HepG2 (cell line): ENCODE data around the gene PGC. TPM values are rescaled to one million over a fixed set of nuclear protein-coding genes. Genes with fewer than 3 reads are reported as not detected.

Source experiments
- ARNT ChIP-seq: fragments of 450-650 bp; IDR thresholded peaks from 2 replicates; pipeline ENCODE4 v1.6.1; 2017
- ARNT2 ChIP-seq: sonication (generic); formaldehyde crosslinking; IDR thresholded peaks from 2 replicates; pipeline ENCODE4 v1.8.0; 2022; ENCODE audit warnings: mild to moderate bottlenecking, low read depth, missing genetic modification reagents, moderate library complexity
- ASH2L ChIP-seq: fragments of 300-600, 200-600 bp; sonication (generic); IDR thresholded peaks from 2 replicates; pipeline ENCODE4 v1.7.0; 2017; ENCODE audit warnings: low read depth, mild to moderate bottlenecking, moderate library complexity, mixed read lengths, low read length; ENCODE audit not compliant: insufficient read length
- GTF3A ChIP-seq: sonication (generic); formaldehyde crosslinking; conservative IDR thresholded peaks from 2 replicates; pipeline ENCODE4 v1.4.0; 2020; ENCODE audit warnings: mild to moderate bottlenecking, missing genetic modification reagents
- HIVEP1 ChIP-seq: sonication (generic); formaldehyde crosslinking; IDR thresholded peaks from 2 replicates; pipeline ENCODE4 v1.4.0; 2020; ENCODE audit warnings: mild to moderate bottlenecking, missing genetic modification reagents
- HNRNPL ChIP-seq: fragments of 200-400 bp; formaldehyde crosslinking; IDR thresholded peaks from 2 replicates; pipeline ENCODE4 v1.6.1; 2017; ENCODE audit warnings: mild to moderate bottlenecking, low read depth, low read length
- MBNL3 ChIP-seq: fragments of 250-450 bp; sonication (Bioruptor Pico); conservative IDR thresholded peaks from 2 replicates; pipeline ENCODE4 v1.8.0; 2022; ENCODE audit warnings: mild to moderate bottlenecking, inconsistent platforms
- MTA1 ChIP-seq: sonication (generic); formaldehyde crosslinking; IDR thresholded peaks from 2 replicates; pipeline ENCODE4 v1.4.0; 2020; ENCODE audit warnings: missing genetic modification reagents, mild to moderate bottlenecking, borderline replicate concordance
- NR2F6 ChIP-seq, 2 experiments: IDR thresholded peaks; 2 replicates each; pipeline ENCODE4 v1.6.1; 2016; ENCODE audit warnings: antibody characterized with exemption in 1 of 2, mild to moderate bottlenecking in 1 of 2
- PHF21A ChIP-seq: sonication (generic); formaldehyde crosslinking; IDR thresholded peaks from 2 replicates; pipeline ENCODE4 v1.5.0; 2020; ENCODE audit warnings: mild to moderate bottlenecking, missing genetic modification reagents
- RARG ChIP-seq: sonication (generic); formaldehyde crosslinking; IDR thresholded peaks from 2 replicates; pipeline ENCODE4 v1.4.0; 2020; ENCODE audit warnings: low read depth, mild to moderate bottlenecking, missing genetic modification reagents
- RXRB ChIP-seq: IDR thresholded peaks from 2 replicates; pipeline ENCODE4 v1.6.1; 2016; ENCODE audit warnings: borderline replicate concordance, missing genetic modification reagents, missing compliant biosample characterization
- SNAPC4 ChIP-seq: sonication (generic); formaldehyde crosslinking; IDR thresholded peaks from 2 replicates; pipeline ENCODE4 v1.4.0; 2020; ENCODE audit warnings: mild to moderate bottlenecking, missing genetic modification reagents
- SOX6 ChIP-seq, 2 experiments: fragments of 450-650 bp in 1 of 2; sonication (generic) in 1 of 2; formaldehyde crosslinking in 1 of 2; IDR thresholded peaks; 2 replicates each; pipeline versions ENCODE4 v1.4.0 to v1.6.1; 2017 to 2020; ENCODE audit warnings: antibody characterized with exemption in 1 of 2, mild to moderate bottlenecking in 1 of 2, missing genetic modification reagents in 1 of 2
- TARDBP ChIP-seq: sonication (generic); formaldehyde crosslinking; IDR thresholded peaks from 2 replicates; pipeline ENCODE4 v1.8.0; 2022; ENCODE audit warnings: mild to moderate bottlenecking, missing genetic modification reagents
- TEAD3 ChIP-seq: optimal IDR thresholded peaks from 2 replicates; pipeline ENCODE3; 2016; ENCODE audit warnings: borderline replicate concordance
- ZBTB7A ChIP-seq: sonication (generic); formaldehyde crosslinking; IDR thresholded peaks from 2 replicates; pipeline ENCODE4 v1.8.0; 2022; ENCODE audit warnings: mild to moderate bottlenecking, missing genetic modification reagents
- ZNF337 ChIP-seq: sonication (generic); formaldehyde crosslinking; IDR thresholded peaks from 2 replicates; pipeline ENCODE4 v1.5.1; 2020; ENCODE audit warnings: missing genetic modification reagents, low read depth, mild to moderate bottlenecking, borderline replicate concordance
- ZNF34 ChIP-seq: sonication (generic); formaldehyde crosslinking; IDR thresholded peaks from 2 replicates; pipeline ENCODE4 v1.4.0; 2020; ENCODE audit warnings: mild to moderate bottlenecking, missing genetic modification reagents, borderline replicate concordance
- ZNF605 ChIP-seq: sonication (generic); formaldehyde crosslinking; IDR thresholded peaks from 2 replicates; pipeline ENCODE4 v1.8.0; 2022; ENCODE audit warnings: mild to moderate bottlenecking, missing genetic modification reagents
- ZSCAN21 ChIP-seq: sonication (generic); formaldehyde crosslinking; IDR thresholded peaks from 2 replicates; pipeline ENCODE4 v1.8.0; 2022; ENCODE audit warnings: mild to moderate bottlenecking, missing genetic modification reagents, moderate library complexity, borderline replicate concordance
- polyA plus RNA-seq, 8 experiments: library from polyadenylated mRNA; depleted of rRNA in 3 of 8; stranded (reverse) in 7 of 8; unstranded in 1 of 8; fragments of >200 nt; fragmentation: Illumina TruSeq in 4 of 8; extraction: Trizol in 4 of 8; gene quantifications; 2 replicates each; pipeline versions ENCODE4 v1.2.1 to v1.2.3, GENCODE V29; 2011 to 2016; ENCODE audit warnings: low read depth in 4 of 8, missing spikeins in 1 of 8, mixed read lengths in 1 of 8; ENCODE audit not compliant: insufficient read depth in 1 of 8
- total RNA-seq, 5 experiments: library from RNA; depleted of rRNA; stranded (reverse); fragments of >200 nt; fragmentation: Illumina TruSeq; extraction: Trizol; gene quantifications; 2 replicates each; pipeline ENCODE4 v1.2.3, GENCODE V29; 2016; ENCODE audit warnings: low read depth in 1 of 5
- TF ChIP-seq, protein P1 (sequence below): sonication (generic); formaldehyde crosslinking; IDR thresholded peaks from 2 replicates; pipeline ENCODE4 v1.4.0; 2020; ENCODE audit warnings: mild to moderate bottlenecking, missing genetic modification reagents
- TF ChIP-seq, protein P2 (sequence below): IDR thresholded peaks from 2 replicates; pipeline ENCODE4 v1.6.1; 2016; ENCODE audit warnings: control low read depth

The PGC gene
- total and polyA plus RNA-seq, 2 of the 13 experiments (the other 11 are each of a cell fraction or from before 2014, with no cell fraction given): 426 to 502 TPM

- TF ChIP-seq, protein P1, sequence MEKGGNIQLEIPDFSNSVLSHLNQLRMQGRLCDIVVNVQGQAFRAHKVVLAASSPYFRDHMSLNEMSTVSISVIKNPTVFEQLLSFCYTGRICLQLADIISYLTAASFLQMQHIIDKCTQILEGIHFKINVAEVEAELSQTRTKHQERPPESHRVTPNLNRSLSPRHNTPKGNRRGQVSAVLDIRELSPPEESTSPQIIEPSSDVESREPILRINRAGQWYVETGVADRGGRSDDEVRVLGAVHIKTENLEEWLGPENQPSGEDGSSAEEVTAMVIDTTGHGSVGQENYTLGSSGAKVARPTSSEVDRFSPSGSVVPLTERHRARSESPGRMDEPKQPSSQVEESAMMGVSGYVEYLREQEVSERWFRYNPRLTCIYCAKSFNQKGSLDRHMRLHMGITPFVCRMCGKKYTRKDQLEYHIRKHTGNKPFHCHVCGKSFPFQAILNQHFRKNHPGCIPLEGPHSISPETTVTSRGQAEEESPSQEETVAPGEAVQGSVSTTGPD: no peak
- TF ChIP-seq RARG (CRISPR knock-in tag) (no peak), SNAPC4 (CRISPR knock-in tag) (no peak), RXRB (CRISPR knock-in tag) (peak; percentile 25; the same call in 1 of the 2 replicates), MBNL3 (CRISPR knock-in tag) (no peak), TEAD3 (CRISPR knock-in tag) (peak; percentile 92), GTF3A (CRISPR knock-in tag) (no peak), NR2F6 (IDR thresholded peaks at IDR 0.05) (peak; percentile 46; the same call in 1 of the 2 replicates), NR2F6 (CRISPR knock-in tag; IDR thresholded peaks at IDR 0.05) (peak; percentile 42; the same call in 1 of the 2 replicates), PHF21A (CRISPR knock-in tag) (0 out of 2 replicates have a peak, but pooled peaks have one; percentile 55), ZBTB7A (CRISPR knock-in tag) (0 out of 2 replicates have a peak, but pooled peaks have one; percentile 56), ZNF605 (CRISPR knock-in tag) (peak; percentile 46; the same call in 1 of the 2 replicates), ASH2L (peak; percentile 43), HNRNPL (no peak), ARNT (no peak), ARNT2 (CRISPR knock-in tag) (no peak), MTA1 (CRISPR knock-in tag) (peak; percentile 40; the same call in 1 of the 2 replicates), ZSCAN21 (CRISPR knock-in tag) (no peak), TARDBP (no peak), ZNF34 (CRISPR knock-in tag) (no peak), ZNF337 (CRISPR knock-in tag) (no peak), SOX6 (IDR thresholded peaks at IDR 0.05) (no peak), SOX6 (CRISPR knock-in tag; IDR thresholded peaks at IDR 0.05) (peak; percentile 32; the same call in 1 of the 2 replicates), HIVEP1 (CRISPR knock-in tag) (0 out of 2 replicates have a peak, but pooled peaks have one; percentile 25)
- TF ChIP-seq, protein P2, sequence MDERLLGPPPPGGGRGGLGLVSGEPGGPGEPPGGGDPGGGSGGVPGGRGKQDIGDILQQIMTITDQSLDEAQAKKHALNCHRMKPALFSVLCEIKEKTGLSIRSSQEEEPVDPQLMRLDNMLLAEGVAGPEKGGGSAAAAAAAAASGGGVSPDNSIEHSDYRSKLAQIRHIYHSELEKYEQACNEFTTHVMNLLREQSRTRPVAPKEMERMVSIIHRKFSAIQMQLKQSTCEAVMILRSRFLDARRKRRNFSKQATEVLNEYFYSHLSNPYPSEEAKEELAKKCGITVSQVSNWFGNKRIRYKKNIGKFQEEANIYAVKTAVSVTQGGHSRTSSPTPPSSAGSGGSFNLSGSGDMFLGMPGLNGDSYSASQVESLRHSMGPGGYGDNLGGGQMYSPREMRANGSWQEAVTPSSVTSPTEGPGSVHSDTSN: no peak
Measured at GRCh38 chr6:41739041-41739440, 8.2 kb downstream of the PGC start (continued).
